Measurements from ENCODE around the gene BOC. TPM values are rescaled to one million over a fixed set of nuclear protein-coding genes. Genes with fewer than 3 reads are reported as not detected.
A peak's percentile ranks its signal among the peaks of the same experiment; 100 is the strongest.

BOC gene
- total and polyA plus RNA-seq, 2 of the 8 experiments (the other 6 are each of a cell fraction or from before 2014, with no cell fraction given) = 6.9 to 9.3 TPM

GRCh38 chr3:113223475-113224281 is 12.3 kb downstream of the BOC start:
- TF ChIP-seq RNF2 (IDR thresholded peaks at IDR 0.05; ENCODE audit: borderline replicate concordance, low read depth, low read length, missing control alignments, poor library complexity, severe bottlenecking) (no peak), KDM1A (IDR thresholded peaks at IDR 0.05; ENCODE audit: borderline replicate concordance, low read length) (no peak)
- FAIRE-seq (no peak), DNase-seq (ENCODE audit: low read depth in 1 of 2, low spot score in 2 of 2) (no peak)
- Histone ChIP-seq H3K79me2 (ENCODE audit: control insufficient read depth in 1 of 2, insufficient read depth in 2 of 2, low read length in 2 of 2) (no peaks in the 10 kb centered on the region), H3K4me1 (replicated peaks in 1 of 4; ENCODE audit: control insufficient read depth in 3 of 4, insufficient read depth in 4 of 4, low read length in 3 of 4) (peaks cover 3 to 9% (median 5%) of the 10 kb centered on the region in 4 experiments; a peak in 6 of 7 replicates), H3K9ac (replicated peaks in 1 of 4; ENCODE audit: extremely low read depth in 1 of 4, low read depth in 3 of 4, low read length in 3 of 4) (no peak overlapping the region), H2AK5ac (ENCODE audit: low read depth, low read length) (no peak overlapping the region), H4K5ac (ENCODE audit: insufficient read length, low read depth, low read length) (no peak overlapping the region), H3K27me3 (replicated peaks in 1 of 4; ENCODE audit: control insufficient read depth in 3 of 4, extremely low read depth in 1 of 4, insufficient read depth in 3 of 4, low read length in 3 of 4) (no peaks in the 10 kb centered on the region), H3K18ac (ENCODE audit: extremely low read depth, low read length) (no peak overlapping the region), H3K23me2 (ENCODE audit: low read depth, low read length) (no peaks in the 10 kb centered on the region), H2BK120ac (replicated peaks; ENCODE audit: low read depth, low read length) (no peak overlapping the region), H2BK15ac (ENCODE audit: low read length) (peak overlapping the region; percentile 81; the same call in 1 of the 2 replicates), H3K27ac (ENCODE audit: low read depth, low read length) (0 out of 2 replicates have a peak overlapping the region, but pooled peaks have one; percentile 15), H4K20me1 (replicated peaks in 1 of 2; ENCODE audit: control insufficient read depth in 1 of 2, insufficient read depth in 2 of 2, low read length in 2 of 2) (no peaks in the 10 kb centered on the region), H2BK5ac (ENCODE audit: low read depth, low read length) (no peak overlapping the region; the same call in 1 of the 2 replicates), H3K4ac (replicated peaks; ENCODE audit: insufficient read length, low read depth, low read length) (no peak overlapping the region), H2AFZ (ENCODE audit: low read length) (no peak overlapping the region), H2BK12ac (ENCODE audit: low read depth, low read length) (no peak overlapping the region; the same call in 1 of the 2 replicates), H3K14ac (ENCODE audit: insufficient read length) (no peak overlapping the region), H3K56ac (replicated peaks; ENCODE audit: insufficient read length, low read depth, low read length) (no peak overlapping the region), H4K8ac (ENCODE audit: extremely low read depth, insufficient read depth, low read length) (no peak overlapping the region), H3K4me3 (ENCODE audit: extremely low read depth in 1 of 4, insufficient read depth in 2 of 4, low read depth in 3 of 4, low read length in 4 of 4) (no peak overlapping the region), H4K91ac (replicated peaks; ENCODE audit: insufficient read length, low read length) (peak overlapping the region; percentile 41), H2BK20ac (ENCODE audit: low read length) (no peak overlapping the region), H3K9me3 (ENCODE audit: insufficient read depth in 2 of 2, low read depth in 1 of 2, low read length in 1 of 2) (no peaks in the 10 kb centered on the region), H3K23ac (ENCODE audit: insufficient read length) (no peak overlapping the region), H3K4me2 (ENCODE audit: insufficient read depth in 1 of 2, low read depth in 2 of 2, low read length in 2 of 2) (no peak overlapping the region), H3K36me3 (ENCODE audit: control insufficient read depth in 2 of 4, insufficient read depth in 4 of 4, low read length in 3 of 4) (no peaks in the 10 kb centered on the region), H3K79me1 (ENCODE audit: low read depth, low read length) (no peaks in the 10 kb centered on the region)
- WGBS, 2 experiments (ENCODE audit: extremely low coverage in 1 of 2, insufficient coverage in 1 of 2, insufficient read length in 1 of 2, insufficient replicate concordance in 2 of 2, low coverage in 1 of 2, low lambda C conversion rate in 2 of 2, missing lambda C conversion rate in 1 of 2) = 87% methylated on average over 18 of the region's 18 CpGs; no CpG with 5 or more reads in 1 of the 2 experiments
- POLR2A ChIA-PET (ENCODE audit: partially characterized antibody) = no interaction called here
- CTCF ChIA-PET (ENCODE audit: partially characterized antibody) = interaction anchor here (0.5 to 1.6 kb wide), 8 partner anchors 8 to 316 kb away, joined by 3 to 4 read pairs (median 3); partner anchors contain the start of gene BOC
